NCI-H524 treated with DMSO at 0.1 percent for 48 hours (cell line): ENCODE data around the gene PAIP2.
"Not testable (repeated sequence)": the region's sequence is repeated elsewhere in the genome, so short reads cannot be mapped to it uniquely, and the experiment has no call there.

Experiments
- DNase-seq: peaks from one replicate; lab custom pipeline; 2025; lab: John Stamatoyannopoulos, UW

Gene PAIP2

GRCh38 chr5:139341689-139342422, at the start of gene PAIP2:
PAIP2 (plus strand) TSS chr5:139341854; CDS start chr5:139363785, 21,931 bp downstream.
- DNase-seq = peak; percentile 80

GRCh38 chr5:139293202-139293506, 48.5 kb upstream of the PAIP2 start:
- no peak for DNase-seq

- peak; percentile 84 for DNase-seq
Observed at GRCh38 chr5:139293507-139294373, 47.9 kb upstream of the PAIP2 start, which contains the start of gene MATR3. MATR3 (plus strand) TSS chr5:139293740; CDS start chr5:139307416, 13,676 bp downstream.

GRCh38 chr5:139294374-139295165, 47.1 kb upstream of the PAIP2 start:
- DNase-seq = peak; percentile 28

GRCh38 chr5:139295346-139296057, 46.2 kb upstream of the PAIP2 start:
- DNase-seq = no peak

GRCh38 chr5:139296198-139296597, 45.5 kb upstream of the PAIP2 start:
- DNase-seq = no peak

GRCh38 chr5:139296862-139297326, 44.8 kb upstream of the PAIP2 start:
- DNase-seq = no peak

- DNase-seq = no peak
Observed at GRCh38 chr5:139297439-139298133, 44.1 kb upstream of the PAIP2 start.

GRCh38 chr5:139298242-139298641, 43.4 kb upstream of the PAIP2 start:
- DNase-seq = no peak

- no peak for DNase-seq
Observed at GRCh38 chr5:139299486-139299885, 42.2 kb upstream of the PAIP2 start.

GRCh38 chr5:139301808-139302499, 39.7 kb upstream of the PAIP2 start:
- DNase-seq = peak; percentile 40

GRCh38 chr5:139304391-139305324, 37.0 kb upstream of the PAIP2 start:
- DNase-seq = no peak

- no peak for DNase-seq
Observed at GRCh38 chr5:139306197-139306596, 35.5 kb upstream of the PAIP2 start.

- no peak for DNase-seq
Observed at GRCh38 chr5:139306628-139307379, 34.9 kb upstream of the PAIP2 start.

GRCh38 chr5:139308797-139309196, 32.9 kb upstream of the PAIP2 start:
- no peak for DNase-seq

GRCh38 chr5:139310715-139311186, 30.9 kb upstream of the PAIP2 start:
- not testable (repeated sequence) for DNase-seq

GRCh38 chr5:139312075-139312474, 29.6 kb upstream of the PAIP2 start:
- peak; percentile 72 for DNase-seq

GRCh38 chr5:139314276-139314675, 27.4 kb upstream of the PAIP2 start:
- DNase-seq = no peak
